ENCODE measurements around the gene MAML3. TPM values are rescaled to one million over a fixed set of nuclear protein-coding genes. Genes with fewer than 3 reads are reported as not detected.

The MAML3 gene
- total RNA-seq, 6 experiments from 2014 or later: 1.2 to 1.9 (median 1.6) TPM

GRCh38 chr4:140070366-140070765, 83.6 kb downstream of the MAML3 start:
- H3K36me3 Mint-ChIP-seq (ENCODE audit: low read depth): no peaks in the 10 kb centered on the region
- H3K4me1 Mint-ChIP-seq (ENCODE audit: low read depth): peaks cover 50% of the 10 kb centered on the region
- no peak for TF ChIP-seq CTCF (IDR thresholded peaks at IDR 0.05)
- DNase-seq: no peak
- H3K4me3 Mint-ChIP-seq: no peak overlapping the region; the same call in 1 of the 2 replicates
- no peaks in the 10 kb centered on the region for H3K9me3 Mint-ChIP-seq
- no peaks in the 10 kb centered on the region; the same call in 1 of the 2 replicates for H3K27me3 Mint-ChIP-seq (ENCODE audit: insufficient read depth)
- H3K27ac Mint-ChIP-seq: peak overlapping the region; percentile 42; the same call in 1 of the 2 replicates

DNA sequence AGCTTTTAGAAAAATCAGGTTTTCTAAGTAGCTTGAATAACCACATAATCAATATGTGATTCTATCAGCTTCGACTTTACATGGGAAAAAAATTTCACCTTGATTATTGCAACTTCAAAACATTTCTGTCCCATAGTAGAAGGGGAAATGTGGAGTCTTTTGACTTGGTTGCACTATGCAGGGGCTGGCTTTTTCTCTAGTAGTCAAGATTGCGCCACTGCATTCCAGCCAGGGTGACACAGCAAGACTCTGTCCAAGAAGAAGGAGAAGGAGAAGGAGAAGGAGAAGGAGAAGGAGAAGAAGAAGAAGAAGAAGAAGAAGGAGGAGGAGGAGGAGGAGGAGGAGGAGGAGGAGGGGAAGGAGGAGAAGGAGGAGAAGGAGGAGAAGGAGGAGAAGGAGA, 84.9 kb downstream of the MAML3 start:
- H3K27ac Mint-ChIP-seq: peak overlapping the region; percentile 39; the same call in 1 of the 2 replicates
- DNase-seq: peak; percentile 45
- H3K4me1 Mint-ChIP-seq (ENCODE audit: low read depth): peaks cover 50% of the 10 kb centered on the region

DNA sequence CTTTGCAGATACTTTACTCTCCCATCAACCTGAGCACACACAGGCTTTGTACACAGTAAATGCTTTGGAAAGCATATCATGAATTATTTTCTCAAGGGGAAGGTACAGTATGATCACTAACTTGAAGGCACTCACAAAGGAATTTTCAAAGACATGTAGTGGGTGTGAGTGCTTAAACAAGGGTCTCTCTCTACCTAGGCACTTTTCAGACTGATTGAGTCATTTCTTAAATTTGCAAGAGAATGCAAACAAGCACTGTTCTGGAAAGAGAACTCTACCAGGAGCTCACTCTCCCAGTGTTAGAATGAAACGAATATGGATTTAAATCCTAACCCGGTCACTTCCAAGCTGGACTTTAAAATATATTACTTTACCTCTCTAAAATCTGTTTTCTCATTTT, 85.7 kb downstream of the MAML3 start:
- no peak for TF ChIP-seq CTCF (IDR thresholded peaks at IDR 0.05)
- H3K27me3 Mint-ChIP-seq (ENCODE audit: insufficient read depth): no peaks in the 10 kb centered on the region
- no peaks in the 10 kb centered on the region for H3K9me3 Mint-ChIP-seq
- peaks cover 50% of the 10 kb centered on the region for H3K4me1 Mint-ChIP-seq (ENCODE audit: low read depth)
- no peaks in the 10 kb centered on the region for H3K36me3 Mint-ChIP-seq (ENCODE audit: low read depth)
- H3K27ac Mint-ChIP-seq: no peak overlapping the region
- H3K4me3 Mint-ChIP-seq: no peak overlapping the region
- no peak for DNase-seq

More for the DNA sequence above, 84.9 kb downstream of the MAML3 start:
- Mint-ChIP-seq H3K9me3 (no peaks in the 10 kb centered on the region), H3K4me3 (no peak overlapping the region), H3K36me3 (ENCODE audit: low read depth) (no peaks in the 10 kb centered on the region), H3K27me3 (ENCODE audit: insufficient read depth) (no peaks in the 10 kb centered on the region; the same call in 1 of the 2 replicates)
- TF ChIP-seq CTCF (IDR thresholded peaks at IDR 0.05): no peak

DNA sequence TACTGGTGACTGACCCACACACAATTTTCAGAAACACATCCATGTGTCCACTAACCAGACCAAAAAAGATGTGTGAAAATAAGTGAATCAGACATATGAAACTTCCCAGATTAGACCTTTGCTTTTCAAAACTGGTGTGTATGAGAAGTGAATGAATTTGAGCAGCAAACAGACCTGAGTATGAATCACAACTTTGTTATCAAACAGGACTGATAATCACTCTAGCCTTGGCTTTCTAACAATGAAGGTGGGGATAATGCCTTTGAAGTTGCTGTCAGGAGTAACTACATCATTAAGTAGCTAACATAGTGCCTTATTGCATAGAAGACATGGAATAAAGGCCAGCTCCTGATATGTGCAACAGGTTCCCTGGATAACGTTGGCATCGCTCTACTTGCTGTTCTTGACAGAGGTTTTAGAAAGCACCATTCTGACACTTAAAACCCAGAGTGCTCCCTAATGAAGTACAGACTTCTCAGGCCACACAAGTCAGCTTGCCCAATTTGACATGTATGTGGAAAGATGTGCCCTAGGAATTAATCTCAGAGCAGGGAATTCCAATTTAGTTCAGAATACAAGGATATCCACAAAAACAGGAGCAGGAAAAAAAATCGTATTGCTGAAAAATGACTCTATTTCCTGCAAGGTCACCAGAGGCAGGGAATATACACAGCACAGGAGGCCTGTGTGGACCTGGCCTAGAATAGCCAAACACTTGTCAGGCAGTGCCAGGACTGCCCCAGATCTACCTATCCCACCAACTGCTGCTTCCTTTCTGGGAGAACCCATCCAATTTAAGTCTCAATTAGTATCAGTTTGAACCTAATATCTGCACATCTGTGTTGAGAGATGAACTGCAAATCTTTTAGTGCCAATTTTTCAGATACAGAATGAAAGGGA, 87.7 kb downstream of the MAML3 start:
- Mint-ChIP-seq H3K4me1 (ENCODE audit: low read depth) (peaks cover 44% of the 10 kb centered on the region), H3K4me3 (no peak overlapping the region), H3K27ac (no peak overlapping the region), H3K27me3 (ENCODE audit: insufficient read depth) (no peaks in the 10 kb centered on the region), H3K9me3 (no peaks in the 10 kb centered on the region), H3K36me3 (ENCODE audit: low read depth) (no peaks in the 10 kb centered on the region)
- no peak for TF ChIP-seq CTCF (IDR thresholded peaks at IDR 0.05)
- DNase-seq: no peak

GRCh38 chr4:140065393-140065792, 88.6 kb downstream of the MAML3 start:
- H3K4me1 Mint-ChIP-seq (ENCODE audit: low read depth): peaks cover 41% of the 10 kb centered on the region
- H3K27ac Mint-ChIP-seq: no peak overlapping the region
- H3K27me3 Mint-ChIP-seq (ENCODE audit: insufficient read depth): no peaks in the 10 kb centered on the region

More at GRCh38 chr4:140065393-140065792, 88.6 kb downstream of the MAML3 start:
- no peak for DNase-seq
- Mint-ChIP-seq H3K4me3 (no peak overlapping the region), H3K9me3 (no peaks in the 10 kb centered on the region), H3K36me3 (ENCODE audit: low read depth) (no peaks in the 10 kb centered on the region)
- TF ChIP-seq CTCF (IDR thresholded peaks at IDR 0.05): no peak

Measured in HFFc6 (cell line).